ENCODE measurements around the gene OPN5. TPM values are rescaled to one million over a fixed set of nuclear protein-coding genes. Genes with fewer than 3 reads are reported as not detected.

OPN5 gene
- total RNA-seq, 4 donors from 2014 or later: not detected

- Histone ChIP-seq H3K4me3 (no peak overlapping the region), H3K9me3 (no peaks in the 10 kb centered on the region), H3K27me3 (no peaks in the 10 kb centered on the region), H3K36me3 (no peaks in the 10 kb centered on the region), H3K4me1 (no peaks in the 10 kb centered on the region), H3K27ac (no peak overlapping the region)
- intact Hi-C loops (cut with DNase I; ENCODE audit: low total_unique reads) (no loop called here), in situ Hi-C loops (cut with MboI; ENCODE audit: low pct_ligation_motif_present in 1 of 4, low pct_unique_long_range_greater_than_20kb in 1 of 4, low sequenced_read_pairs in 3 of 4) (no loop called here)
- no peak for DNase-seq
- TF ChIP-seq POLR2AphosphoS5 (IDR thresholded peaks at IDR 0.05) (no peak), POLR2A (IDR thresholded peaks at IDR 0.05) (no peak), CTCF (IDR thresholded peaks at IDR 0.05) (no peak), EP300 (IDR thresholded peaks at IDR 0.05; ENCODE audit: low read depth) (no peak)
- WGBS, 2 donors (ENCODE audit: low coverage in 1 of 2): 82 to 92% methylated on average over 1 of the region's 1 CpG
Measured at GRCh38 chr6:47839645-47840044, 57.8 kb downstream of the OPN5 start.

DNA sequence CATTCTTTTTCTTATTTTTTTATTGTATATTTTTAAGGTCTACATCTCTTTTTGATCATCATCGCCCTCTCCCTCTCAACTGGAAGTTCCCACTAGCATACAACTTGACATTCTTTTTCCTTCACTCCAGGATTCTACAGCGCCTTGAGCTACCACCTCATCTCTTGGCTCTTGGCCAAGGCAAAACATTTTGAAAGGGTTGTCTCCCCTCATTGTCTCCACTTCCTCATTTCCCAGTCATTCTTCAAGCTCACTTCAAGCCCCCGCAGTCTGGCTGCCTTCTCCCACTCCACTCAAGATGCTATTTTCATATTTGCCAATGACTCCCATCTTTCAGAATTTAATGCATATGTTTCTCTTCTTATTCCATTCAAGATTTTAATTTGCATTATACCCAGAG is 63.0 kb downstream of the OPN5 start:
- TF ChIP-seq EP300 (IDR thresholded peaks at IDR 0.05; ENCODE audit: low read depth): no peak
- TF ChIP-seq POLR2AphosphoS5 (IDR thresholded peaks at IDR 0.05): no peak
- TF ChIP-seq POLR2A (IDR thresholded peaks at IDR 0.05): no peak
- no peak for TF ChIP-seq CTCF (IDR thresholded peaks at IDR 0.05)
- intact Hi-C loops (cut with DNase I; ENCODE audit: low total_unique reads): no loop called here
- in situ Hi-C loops (cut with MboI; ENCODE audit: low pct_ligation_motif_present in 1 of 4, low pct_unique_long_range_greater_than_20kb in 1 of 4, low sequenced_read_pairs in 3 of 4): no loop called here
- H3K27ac ChIP-seq: no peak overlapping the region
- H3K9me3 ChIP-seq: no peaks in the 10 kb centered on the region
- no peaks in the 10 kb centered on the region for H3K36me3 ChIP-seq
- H3K4me3 ChIP-seq: no peak overlapping the region
- DNase-seq: no peak
- no peaks in the 10 kb centered on the region for H3K27me3 ChIP-seq
- 77 to 79% methylated on average over 2 to 3 of the region's 3 CpGs for WGBS, 2 donors (ENCODE audit: low coverage in 1 of 2)
- H3K4me1 ChIP-seq: no peaks in the 10 kb centered on the region

DNA sequence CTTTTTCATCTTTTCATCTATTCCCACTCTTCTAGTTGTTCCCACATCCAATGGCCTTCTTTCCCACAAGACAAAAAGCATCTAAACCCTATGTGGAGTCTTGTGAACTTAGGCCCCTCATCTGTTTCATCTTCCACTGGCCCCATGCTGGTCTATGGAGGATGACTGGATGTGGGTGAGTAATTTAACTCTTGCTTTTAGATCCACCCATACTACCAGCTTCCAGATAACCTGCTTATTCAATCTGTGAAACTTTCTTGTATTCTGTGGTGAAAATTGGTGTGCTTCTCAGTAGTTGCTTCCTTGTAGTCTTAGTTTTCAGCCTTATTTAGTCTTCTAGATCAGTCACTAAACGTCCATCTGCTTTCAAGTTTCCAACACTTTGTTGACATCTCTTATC is 64.9 kb downstream of the OPN5 start:
- intact Hi-C loops (cut with DNase I; ENCODE audit: low total_unique reads) (no loop called here), in situ Hi-C loops (cut with MboI; ENCODE audit: low pct_ligation_motif_present in 1 of 4, low pct_unique_long_range_greater_than_20kb in 1 of 4, low sequenced_read_pairs in 3 of 4) (no loop called here)
- no peaks in the 10 kb centered on the region for H3K27me3 ChIP-seq
- H3K27ac ChIP-seq: no peak overlapping the region
- H3K4me1 ChIP-seq: no peaks in the 10 kb centered on the region
- no peak for DNase-seq
- no peaks in the 10 kb centered on the region for H3K36me3 ChIP-seq
- H3K4me3 ChIP-seq: no peak overlapping the region
- no peaks in the 10 kb centered on the region for H3K9me3 ChIP-seq
- 11 to 40% methylated on average over 1 of the region's 1 CpG for WGBS, 2 donors (ENCODE audit: low coverage in 1 of 2)
- TF ChIP-seq CTCF (IDR thresholded peaks at IDR 0.05): no peak
- TF ChIP-seq EP300 (IDR thresholded peaks at IDR 0.05; ENCODE audit: low read depth): no peak
- no peak for TF ChIP-seq POLR2A (IDR thresholded peaks at IDR 0.05)
- TF ChIP-seq POLR2AphosphoS5 (IDR thresholded peaks at IDR 0.05): no peak

GRCh38 chr6:47851091-47851490 is 69.3 kb downstream of the OPN5 start:
- in situ Hi-C loops (cut with MboI; ENCODE audit: low pct_ligation_motif_present in 1 of 4, low pct_unique_long_range_greater_than_20kb in 1 of 4, low sequenced_read_pairs in 3 of 4): no loop called here
- no peaks in the 10 kb centered on the region for H3K36me3 ChIP-seq
- no peaks in the 10 kb centered on the region for H3K9me3 ChIP-seq
- DNase-seq: no peak
- H3K4me3 ChIP-seq: no peak overlapping the region
- 62 to 67% methylated on average over 1 of the region's 1 CpG for WGBS, 2 donors (ENCODE audit: low coverage in 1 of 2)
- intact Hi-C loops (cut with DNase I; ENCODE audit: low total_unique reads): no loop called here
- H3K4me1 ChIP-seq: no peaks in the 10 kb centered on the region
- TF ChIP-seq POLR2AphosphoS5 (IDR thresholded peaks at IDR 0.05) (no peak), CTCF (IDR thresholded peaks at IDR 0.05) (no peak), EP300 (IDR thresholded peaks at IDR 0.05; ENCODE audit: low read depth) (no peak), POLR2A (IDR thresholded peaks at IDR 0.05) (no peak)
- no peak overlapping the region for H3K27ac ChIP-seq
- no peaks in the 10 kb centered on the region for H3K27me3 ChIP-seq

All from transverse colon (tissue), 4 donors.